HCEC 1CT (cell line): ENCODE data around the gene C14orf132.
"Not testable (repeated sequence)": the region's sequence is repeated elsewhere in the genome, so short reads cannot be mapped to it uniquely, and the experiment has no call there.

Experiments used
- DNase-seq: peaks from one replicate; pipeline ENCODE4 v3.0.0-alpha.2; 2017

C14orf132 gene

DNA sequence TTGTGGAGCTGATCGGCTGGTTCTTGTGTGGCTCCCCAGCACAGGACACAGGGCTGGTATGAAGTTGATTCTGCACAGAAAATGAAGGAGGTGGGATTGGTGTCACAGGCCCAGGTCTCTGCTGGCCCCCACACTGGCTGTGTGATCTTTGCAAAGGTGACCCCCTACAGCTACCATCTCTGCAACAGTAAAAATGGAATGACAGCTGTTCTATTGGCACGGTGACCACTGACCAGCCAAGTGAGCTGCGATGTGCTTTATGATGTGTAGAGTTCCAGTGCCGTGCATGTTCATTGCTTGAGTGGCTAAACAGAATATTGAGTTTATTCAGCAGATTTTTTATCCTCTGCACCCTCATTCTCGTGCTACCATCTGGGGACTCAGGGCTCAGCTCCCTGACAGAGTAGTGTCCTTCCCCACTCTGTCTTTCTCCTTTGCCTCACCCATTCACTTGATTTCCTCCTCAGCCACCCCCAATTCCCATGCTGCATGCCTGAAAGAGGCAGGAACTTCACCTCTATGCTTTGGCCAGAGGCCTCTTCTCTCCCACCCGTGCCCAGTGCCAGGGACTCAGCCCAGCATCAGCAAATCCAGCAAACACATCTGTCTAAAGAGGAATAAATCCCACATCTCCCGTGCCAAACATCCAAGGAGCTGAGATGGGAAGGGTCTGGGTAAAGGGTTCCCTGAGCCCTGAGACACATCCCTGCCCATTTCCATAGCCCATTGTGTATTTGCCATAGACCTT lies 21.2 kb downstream of the C14orf132 start:
- DNase-seq: no peak

DNA sequence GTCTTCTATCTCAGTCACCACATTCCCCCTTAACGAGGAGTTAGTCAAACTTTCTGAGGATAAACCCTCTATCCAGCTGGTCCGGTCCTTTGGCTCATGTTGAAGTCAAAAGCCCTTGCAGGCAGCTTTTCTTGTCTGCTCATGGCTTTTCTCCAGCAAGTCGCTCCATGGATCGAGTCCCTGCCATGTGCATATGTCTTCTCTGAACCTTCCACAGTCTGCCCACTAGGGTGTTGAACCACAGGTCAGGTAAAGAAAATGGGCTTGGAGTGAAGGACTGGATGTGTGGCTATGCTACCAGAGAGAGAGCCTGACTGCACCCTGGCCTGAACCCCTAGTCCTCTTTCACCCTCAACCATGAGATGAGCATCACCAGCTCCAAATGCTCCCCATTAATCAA lies 22.8 kb downstream of the C14orf132 start:
- DNase-seq: no peak

- DNase-seq: no peak
These were observed 23.3 kb downstream of the C14orf132 start for GRCh38 chr14:96062506-96062905.

GRCh38 chr14:96064866-96065265 lies 25.7 kb downstream of the C14orf132 start:
- no peak for DNase-seq

DNA sequence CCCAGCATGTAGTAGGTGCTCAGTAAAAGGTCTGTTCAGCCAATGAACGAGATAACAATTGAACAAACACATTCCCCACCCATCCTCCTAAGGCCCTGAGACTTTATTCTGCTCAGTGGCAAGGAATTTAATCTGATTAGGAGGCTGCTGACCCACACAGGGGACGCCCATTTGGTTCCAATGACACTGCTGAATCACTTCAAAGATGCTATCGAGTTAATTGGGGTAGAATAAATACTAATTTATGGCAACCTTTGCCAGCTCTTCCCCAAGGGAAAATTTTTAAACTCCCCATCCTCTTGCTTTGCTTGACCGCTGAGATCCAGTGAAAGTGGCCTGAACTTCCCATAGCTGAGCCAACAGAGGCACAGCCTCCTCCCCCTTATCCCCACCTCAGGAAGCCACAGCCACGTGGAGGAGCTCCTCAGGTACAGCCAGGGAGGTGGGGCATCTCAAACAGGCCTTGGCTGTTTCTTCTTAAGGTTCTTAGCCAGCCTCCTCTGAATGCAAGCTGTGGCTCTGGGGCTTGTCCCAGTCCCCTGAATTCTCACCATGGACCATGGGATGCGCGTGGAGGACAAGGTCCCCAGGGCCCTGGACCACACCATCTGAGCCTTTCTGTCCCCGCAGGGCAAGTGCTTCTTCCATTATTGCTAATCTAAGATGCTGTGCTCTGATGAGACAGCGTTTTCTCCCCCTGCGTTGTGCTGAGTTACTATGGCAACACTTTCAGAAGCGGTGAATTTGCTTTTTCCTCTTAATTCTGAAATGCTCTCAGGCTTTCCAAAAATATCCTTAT lies 26.7 kb downstream of the C14orf132 start:
- no peak for DNase-seq

DNA sequence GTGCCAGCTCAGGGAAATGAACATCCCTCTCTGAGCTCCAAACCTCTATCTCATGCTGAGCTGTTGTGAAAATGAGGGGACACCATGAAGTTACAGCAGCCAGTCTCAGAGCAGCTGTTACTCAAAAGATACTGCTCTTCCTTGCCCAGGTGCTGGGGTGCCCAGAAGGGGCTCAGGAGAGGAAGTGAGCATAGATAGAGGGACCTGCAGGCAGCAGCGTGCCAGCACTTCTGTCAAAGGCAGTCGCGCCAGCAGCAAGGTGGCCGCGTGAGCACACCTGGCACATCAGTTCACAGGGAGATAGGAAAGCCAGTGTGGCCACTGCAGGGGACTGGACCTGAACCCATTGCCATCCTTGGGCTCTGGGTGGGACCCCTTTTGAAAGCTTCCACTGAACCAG lies 27.8 kb downstream of the C14orf132 start:
- DNase-seq: no peak

GRCh38 chr14:96067985-96068930 lies 29.1 kb downstream of the C14orf132 start:
- no peak for DNase-seq

GRCh38 chr14:96069421-96069820 lies 30.3 kb downstream of the C14orf132 start:
- no peak for DNase-seq

DNA sequence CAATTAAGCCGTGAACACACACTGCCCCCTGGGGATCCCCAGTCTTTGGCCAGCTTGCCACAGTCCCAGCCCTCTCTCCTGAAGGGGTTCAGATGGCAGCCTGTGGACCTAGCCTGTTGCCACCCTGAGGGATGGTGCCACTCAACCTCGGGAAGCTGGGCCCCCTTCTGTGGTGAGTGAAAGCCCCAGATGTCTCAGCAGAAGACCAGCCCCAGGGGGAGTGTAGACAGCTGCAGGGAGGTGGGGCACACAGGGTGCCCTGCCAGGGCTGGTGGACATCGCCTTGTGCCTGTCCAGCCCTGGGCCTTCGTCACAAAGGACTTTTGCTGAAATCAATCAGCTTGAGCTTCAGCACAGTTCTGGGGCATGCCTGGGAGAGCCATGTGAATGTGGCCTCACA lies 32.4 kb downstream of the C14orf132 start:
- no peak for DNase-seq

GRCh38 chr14:96072076-96072475 lies 32.9 kb downstream of the C14orf132 start:
- DNase-seq: no peak

- DNase-seq: no peak
These were observed 33.6 kb downstream of the C14orf132 start for GRCh38 chr14:96072746-96073145.

GRCh38 chr14:96073260-96074039 lies 34.3 kb downstream of the C14orf132 start:
- not testable (repeated sequence) for DNase-seq

- no peak for DNase-seq
These were observed 38.9 kb downstream of the C14orf132 start for GRCh38 chr14:96077983-96078624.

DNA sequence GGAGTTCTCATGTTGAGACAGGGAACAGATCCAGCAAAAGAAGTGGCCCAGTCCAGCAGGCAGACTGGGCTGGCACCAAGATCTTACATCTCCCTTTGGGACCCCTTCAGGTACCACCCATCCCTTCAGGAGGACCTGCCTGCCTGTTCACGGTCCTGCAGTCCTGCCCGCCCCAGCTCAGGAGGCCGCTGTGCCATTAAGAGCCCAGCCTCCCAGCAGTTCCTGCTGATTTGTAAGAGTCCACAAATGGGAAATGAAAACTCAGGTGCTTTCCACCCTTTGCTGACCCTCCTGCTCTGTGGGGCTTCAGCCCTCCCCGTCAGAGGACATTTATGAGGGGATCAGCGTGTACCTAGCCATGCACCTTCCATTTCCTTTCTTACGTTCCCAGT lies 39.5 kb downstream of the C14orf132 start:
- DNase-seq: no peak

GRCh38 chr14:96079066-96079465 lies 39.9 kb downstream of the C14orf132 start:
- no peak for DNase-seq

DNA sequence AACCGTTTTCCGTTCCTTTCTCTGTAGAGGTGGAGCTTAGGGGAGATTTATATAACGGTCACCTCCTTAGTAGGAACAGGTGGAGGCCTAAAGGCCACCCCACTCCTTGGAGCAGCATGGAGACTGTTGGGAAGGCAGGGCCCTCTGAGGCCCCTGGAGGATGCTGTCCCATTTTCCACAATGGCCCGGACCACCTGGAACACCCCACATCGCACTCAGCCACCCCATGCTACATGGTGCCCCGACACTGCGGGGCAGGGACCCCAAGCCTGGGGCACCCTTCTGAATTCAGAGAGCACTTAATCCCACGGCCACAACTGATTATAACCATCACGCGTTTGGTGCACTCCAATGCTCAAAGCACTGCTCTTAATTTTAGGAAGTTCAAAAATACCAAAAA lies 41.4 kb downstream of the C14orf132 start:
- DNase-seq: no peak

GRCh38 chr14:96081224-96081623 lies 42.1 kb downstream of the C14orf132 start:
- DNase-seq: no peak

DNA sequence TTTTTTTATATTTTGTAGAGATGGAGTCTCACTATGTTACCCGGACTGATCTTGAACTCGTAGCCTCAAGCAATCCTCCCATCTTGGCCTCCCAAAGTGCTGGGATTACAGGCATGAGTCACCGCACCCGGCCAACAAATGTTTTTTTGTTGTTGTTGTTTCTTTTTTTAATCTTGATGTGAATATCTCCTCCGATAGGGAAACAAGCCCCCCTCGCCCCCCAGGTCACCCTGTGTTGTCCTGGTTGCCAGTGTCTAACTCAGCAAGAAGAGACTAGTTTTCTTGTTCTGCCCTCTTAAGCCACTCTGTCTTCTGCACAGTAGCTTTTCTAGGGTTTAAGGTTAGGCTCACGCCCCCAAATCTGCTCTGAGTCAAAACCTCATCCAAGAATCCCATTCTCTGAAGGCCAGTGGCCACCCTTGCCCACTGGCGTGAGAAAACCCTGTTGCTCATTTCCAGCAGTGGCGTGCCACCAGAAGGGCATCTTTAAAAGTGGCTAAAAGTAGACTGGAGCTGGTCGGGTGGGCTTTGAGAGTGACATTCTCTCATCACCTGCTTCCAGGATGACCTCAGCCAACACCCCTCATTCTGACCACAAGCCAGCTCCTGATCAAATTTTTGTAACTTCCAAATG lies 42.7 kb downstream of the C14orf132 start:
- DNase-seq: no peak

GRCh38 chr14:96082420-96083300 lies 43.5 kb downstream of the C14orf132 start:
- no peak for DNase-seq

DNA sequence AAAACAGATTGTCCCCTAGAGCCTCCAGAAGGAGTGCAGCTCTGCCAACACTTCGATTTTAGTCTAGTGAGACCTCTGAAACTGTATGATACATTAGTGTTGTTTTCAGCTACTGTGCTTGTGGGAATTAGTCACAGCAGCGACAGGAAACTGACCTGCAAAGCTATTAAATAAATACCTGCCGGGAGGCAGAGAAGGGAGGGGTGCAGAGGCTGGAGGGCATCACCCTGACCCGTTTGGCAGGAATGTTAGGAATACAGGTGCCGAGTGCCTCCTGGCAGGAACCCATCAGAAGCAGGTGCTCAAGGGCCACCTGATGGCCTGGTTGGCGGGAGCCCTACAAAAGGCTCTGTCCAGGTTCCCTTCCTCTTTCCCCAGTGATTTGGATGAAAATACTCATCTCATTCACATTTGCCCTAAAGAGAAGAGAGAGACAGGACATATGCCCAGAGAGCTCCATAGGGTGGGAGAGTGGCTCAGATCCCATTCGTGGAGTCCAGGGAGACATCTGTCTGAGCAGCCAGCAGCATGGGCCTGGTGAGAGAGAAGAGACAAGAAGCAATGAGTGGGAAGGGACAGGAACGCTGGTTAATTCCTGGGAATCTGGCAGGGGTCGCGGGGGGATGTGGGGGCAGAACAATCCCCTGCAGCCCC lies 44.6 kb downstream of the C14orf132 start:
- no peak for DNase-seq
